OCI-M1 (cell line): ENCODE measurements around the gene TMEM209.
"Not testable (repeated sequence)": the region's sequence is repeated elsewhere in the genome, so short reads cannot be mapped to it uniquely, and the experiment has no call there.

Experiments used
- DNase-seq: peaks from one replicate; lab custom pipeline; 2025; lab: John Stamatoyannopoulos, UW

TMEM209 gene

DNA sequence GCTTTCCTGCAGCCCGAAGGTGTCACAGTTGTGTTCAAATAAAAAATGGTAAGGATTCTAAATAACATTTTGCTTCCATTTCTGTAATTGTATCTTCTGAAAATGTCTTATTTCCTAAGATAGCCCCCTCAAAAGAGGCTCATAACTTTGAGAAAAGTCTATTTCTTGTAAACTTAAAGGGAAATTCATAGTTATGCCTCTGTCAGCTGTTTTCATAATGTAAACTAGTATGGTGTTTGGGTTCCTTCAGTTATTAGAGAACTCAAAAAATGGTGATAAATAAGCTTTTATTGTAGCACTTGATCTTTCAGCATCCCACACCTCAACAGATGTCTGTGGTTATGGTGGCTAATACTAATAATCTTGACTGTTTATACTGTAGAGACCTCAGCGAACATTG, 77.8 kb downstream of the TMEM209 start:
- DNase-seq = no peak

DNA sequence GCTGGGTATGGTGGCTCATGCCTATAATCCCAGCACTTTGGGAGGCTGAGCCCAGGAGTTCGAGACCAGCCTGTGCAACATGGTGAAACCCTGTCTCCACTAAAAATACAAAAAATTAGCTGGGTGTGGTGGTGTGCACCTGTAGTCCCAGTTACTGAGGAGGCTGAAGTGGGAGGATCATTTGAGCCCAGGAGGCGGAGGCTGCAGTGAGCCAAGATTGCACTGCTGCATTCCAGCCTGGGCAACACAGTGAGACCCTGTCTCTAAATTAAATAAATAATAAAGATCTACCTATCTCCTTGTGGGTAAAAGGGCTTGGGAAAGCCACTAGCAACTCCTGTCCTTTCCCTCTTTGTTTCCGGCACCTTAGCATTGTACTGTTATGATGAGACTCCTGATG, 78.4 kb downstream of the TMEM209 start:
- not testable (repeated sequence) for DNase-seq

DNA sequence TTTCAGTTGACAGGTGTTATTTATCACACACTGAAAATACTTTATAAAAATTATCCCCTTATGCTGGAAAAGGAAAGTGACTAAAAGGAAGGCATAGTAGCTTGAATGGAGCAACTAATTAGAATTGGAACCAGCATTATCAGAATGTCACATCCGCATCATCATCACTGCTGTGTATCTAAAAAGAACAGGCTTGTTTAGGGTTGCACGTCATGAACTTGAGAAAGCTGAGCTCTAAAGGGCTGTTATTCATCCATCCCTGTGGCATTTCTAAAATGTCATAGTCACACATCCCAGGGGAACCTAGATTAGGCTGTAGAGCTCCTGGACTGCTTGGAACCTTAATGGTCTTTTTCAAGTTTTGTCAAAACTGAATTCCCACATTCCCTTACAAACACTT, 80.5 kb downstream of the TMEM209 start:
- DNase-seq = no peak

DNA sequence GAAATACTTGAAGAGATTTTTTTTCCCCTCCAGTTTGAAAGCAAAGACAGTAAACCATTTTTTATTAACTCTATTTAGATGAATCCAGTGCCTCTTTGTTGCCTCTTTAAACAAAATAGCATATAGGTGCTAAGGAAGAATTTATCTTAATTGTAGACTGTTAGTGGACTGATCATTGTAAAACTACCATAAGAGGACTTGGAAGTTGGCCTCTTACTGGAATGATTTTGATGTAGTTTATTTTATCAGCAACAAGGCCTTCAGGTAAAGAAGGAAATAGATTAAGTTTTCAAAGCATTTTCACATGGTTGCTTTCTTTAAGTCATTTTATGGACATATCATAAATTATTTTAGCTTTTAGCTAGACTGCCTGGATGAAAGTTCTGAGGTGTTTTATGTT, 81.7 kb downstream of the TMEM209 start:
- no peak for DNase-seq

DNA sequence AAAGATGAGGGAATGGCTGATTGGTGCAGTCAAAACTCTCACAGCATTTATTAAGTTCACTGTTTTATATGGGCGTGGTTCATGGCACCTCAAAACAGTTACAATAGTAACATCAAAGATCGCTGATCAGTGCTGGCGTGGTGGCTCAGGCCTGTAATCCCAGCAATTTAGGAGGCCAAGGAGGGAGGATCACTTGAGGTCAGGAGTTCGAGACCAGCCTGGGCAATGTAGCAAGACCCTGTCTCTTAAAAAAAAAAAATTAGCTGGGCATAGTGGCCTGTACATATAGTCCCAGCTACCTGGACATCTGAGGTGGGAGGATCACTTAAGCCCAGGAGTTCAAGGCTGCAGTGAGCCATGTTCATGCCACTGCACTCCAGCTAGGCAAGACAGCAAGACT, 86.4 kb downstream of the TMEM209 start:
- no peak for DNase-seq

DNA sequence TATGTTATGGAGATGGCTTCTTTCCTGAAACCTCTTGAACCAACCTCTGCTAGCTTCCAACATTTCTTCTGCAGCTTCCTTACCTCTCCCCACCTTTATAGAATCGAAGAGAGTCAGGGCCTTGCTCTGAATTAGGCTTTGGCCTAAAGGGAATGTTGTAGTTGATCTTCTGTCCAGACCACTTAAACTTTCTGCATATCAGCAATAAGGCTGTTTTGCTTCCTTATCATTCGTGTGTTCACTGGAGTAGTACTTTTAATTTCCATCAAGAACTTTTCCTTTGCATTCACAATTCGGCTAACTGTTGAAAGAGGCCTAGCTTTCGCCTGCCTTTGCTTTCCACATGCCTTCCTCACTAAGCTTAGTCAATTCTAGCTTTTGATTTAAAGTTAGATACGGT, 86.9 kb downstream of the TMEM209 start:
- DNase-seq = no peak

DNA sequence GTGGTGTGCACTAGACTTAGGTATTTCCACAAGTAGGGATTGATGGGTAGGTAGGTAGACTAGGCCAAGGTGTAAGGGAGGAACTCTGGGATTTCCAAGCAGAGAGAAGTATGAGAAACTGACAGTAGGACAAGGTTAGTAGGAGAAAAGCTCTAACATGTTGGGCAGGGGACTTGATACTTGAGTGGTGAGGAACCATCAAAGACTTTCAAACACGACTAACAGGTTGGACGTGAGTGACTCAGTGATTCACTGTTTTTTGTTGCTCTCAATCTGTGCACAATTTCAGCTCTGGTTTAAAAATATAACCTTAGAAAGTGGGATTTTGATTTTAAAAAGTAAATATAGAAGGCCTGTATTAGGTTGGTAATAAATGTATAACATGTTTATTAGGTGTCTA, 90.4 kb downstream of the TMEM209 start:
- DNase-seq = no peak
